Endothelial cell of umbilical vein (primary cell): ENCODE measurements around the gene DNTT. TPM values are rescaled to one million over a fixed set of nuclear protein-coding genes. Genes with fewer than 3 reads are reported as not detected.

Source experiments
- BruUV-seq: library from RNA; stranded (reverse); fragments of 400-500 nt; replicated peaks from 2 replicates; lab custom pipeline; 2021; lab: Mats Ljungman, UMichigan
- CTCF ChIA-PET: fragments of 300-600, 350-600 bp; sonication (Branson Sonifier 250); formaldehyde crosslinking; loops from one replicate; lab custom pipeline; 2021; ENCODE audit warnings: antibody characterized with exemption, inconsistent platforms; lab: Charles Lee
- POLR2A ChIA-PET: fragments of 300-600, 350-600 bp; sonication (Branson Sonifier 250); formaldehyde crosslinking; loops from one replicate; lab custom pipeline; 2021; ENCODE audit warnings: antibody characterized with exemption, inconsistent platforms; lab: Charles Lee
- DNase-seq: peaks from one replicate; pipeline ENCODE4 v3.0.0-alpha.2; 2011; ENCODE audit warnings: low read depth, low spot score
- FAIRE-seq: peaks from 2 replicates; lab custom pipeline; 2011; peaks lifted over from hg19 to GRCh38; lab: Jason Lieb, UNC
- H2AFZ ChIP-seq: 2 replicates; pipeline ENCODE4 v1.6.0; 2012; ENCODE audit warnings: low read depth, low read length, control low read depth, inconsistent platforms
- H3K27ac ChIP-seq: 2 replicates; pipeline ENCODE4 v1.5.1; 2011; ENCODE audit warnings: low read depth, mild to moderate bottlenecking, control low read depth, low read length, moderate library complexity; ENCODE audit not compliant: insufficient read depth
- H3K27me3 ChIP-seq, 2 experiments: 2 replicates each; pipeline versions ENCODE4 v1.6.0 to v1.6.1; 2011; ENCODE audit warnings: low read length in 2 of 2, mixed read lengths in 1 of 2; ENCODE audit not compliant: control insufficient read depth in 2 of 2, insufficient read depth in 2 of 2
- H3K36me3 ChIP-seq, 2 experiments: 2 replicates in 1 of 2; 3 replicates in 1 of 2; pipeline ENCODE4 v1.5.1; 2011; ENCODE audit warnings: low read length in 2 of 2, mild to moderate bottlenecking in 1 of 2, moderate library complexity in 1 of 2; ENCODE audit not compliant: control insufficient read depth in 2 of 2, insufficient read depth in 2 of 2; ENCODE audit errors: extremely low read depth in 1 of 2
- H3K4me1 ChIP-seq: 3 replicates; pipeline ENCODE4 v1.5.1; 2011; ENCODE audit warnings: mild to moderate bottlenecking, low read length; ENCODE audit not compliant: control insufficient read depth, insufficient read depth; ENCODE audit errors: extremely low read depth
- H3K4me2 ChIP-seq: 2 replicates; pipeline ENCODE4 v1.6.1; 2011; ENCODE audit warnings: low read length, control low read depth, mixed read lengths; ENCODE audit not compliant: insufficient read depth
- H3K4me3 ChIP-seq, 3 experiments: fragments of 200-600 bp in 1 of 3; sonication (generic), shearing (Covaris generic) in 1 of 3; replicated peaks in 1 of 3; 2 replicates each; pipeline ENCODE4 v1.5.1; 2011 to 2016; ENCODE audit warnings: control low read depth in 3 of 3, low read length in 3 of 3, mild to moderate bottlenecking in 2 of 3, inconsistent platforms in 1 of 3, low read depth in 1 of 3, moderate library complexity in 1 of 3; ENCODE audit not compliant: insufficient read depth in 1 of 3
- H3K79me2 ChIP-seq: 2 replicates; pipeline ENCODE4 v1.6.0; 2012; ENCODE audit warnings: low read length, inconsistent platforms; ENCODE audit not compliant: control insufficient read depth, insufficient read depth
- H3K9ac ChIP-seq: replicated peaks from 2 replicates; pipeline ENCODE3; 2011; ENCODE audit warnings: low read length, control low read depth; ENCODE audit not compliant: insufficient read depth; ENCODE audit errors: extremely low read depth
- H3K9me1 ChIP-seq: replicated peaks from 3 replicates; pipeline ENCODE4 v1.6.0; 2011; ENCODE audit warnings: mild to moderate bottlenecking, low read length; ENCODE audit not compliant: control insufficient read depth, insufficient read depth; ENCODE audit errors: extremely low read depth
- H3K9me3 ChIP-seq: replicated peaks from 2 replicates; pipeline ENCODE4 v1.5.1; 2012; ENCODE audit warnings: low read length, inconsistent platforms; ENCODE audit not compliant: control insufficient read depth, insufficient read depth
- H4K20me1 ChIP-seq: replicated peaks from 2 replicates; pipeline ENCODE3; 2011; ENCODE audit warnings: mild to moderate bottlenecking, low read length; ENCODE audit not compliant: control insufficient read depth, insufficient read depth; ENCODE audit errors: extremely low read depth
- CTCF ChIP-seq, 2 donors: IDR thresholded peaks; 1 replicate in 1 of 2; 2 replicates in 1 of 2; pipeline ENCODE4 v1.5.1; 2011; ENCODE audit warnings: low read length in 2 of 2, mild to moderate bottlenecking in 2 of 2, moderate library complexity in 2 of 2, control low read depth in 1 of 2, inconsistent platforms in 1 of 2, low read depth in 1 of 2; ENCODE audit not compliant: insufficient read depth in 1 of 2; ENCODE audit errors: extremely low read depth in 1 of 2
- EZH2 ChIP-seq: IDR thresholded peaks from 2 replicates; pipeline ENCODE4 v1.6.1; 2012; ENCODE audit warnings: borderline replicate concordance, low read depth, mild to moderate bottlenecking, moderate library complexity, low read length, inconsistent platforms; ENCODE audit not compliant: severe bottlenecking
- FOS ChIP-seq: IDR thresholded peaks from 2 replicates; pipeline ENCODE4 v1.6.1; 2011; ENCODE audit warnings: mild to moderate bottlenecking, low read length, moderate library complexity, borderline replicate concordance; ENCODE audit not compliant: insufficient read depth
- GATA2 ChIP-seq: IDR thresholded peaks from 2 replicates; pipeline ENCODE4 v1.7.0; 2011; ENCODE audit warnings: low read depth, mild to moderate bottlenecking, moderate library complexity, mixed read lengths, low read length; ENCODE audit not compliant: insufficient read length, insufficient read depth
- JUN ChIP-seq: IDR thresholded peaks from 2 replicates; pipeline ENCODE4 v1.6.1; 2011; ENCODE audit warnings: borderline replicate concordance, low read depth; ENCODE audit not compliant: insufficient read length, insufficient read depth
- MAX ChIP-seq: IDR thresholded peaks from 2 replicates; pipeline ENCODE4 v1.6.1; 2011; ENCODE audit not compliant: insufficient read depth, insufficient read length
- MYC ChIP-seq: IDR thresholded peaks from one replicate; pipeline ENCODE4 v1.6.1; 2011; ENCODE audit warnings: mild to moderate bottlenecking, low read depth, low read length
- POLR2A ChIP-seq: IDR thresholded peaks from 2 replicates; pipeline ENCODE4 v1.6.1; 2012; ENCODE audit warnings: low read depth, mild to moderate bottlenecking, control low read depth, low read length
- POLR2AphosphoS5 ChIP-seq: IDR thresholded peaks from 2 replicates; pipeline ENCODE4 v1.6.1; 2012; ENCODE audit warnings: low read depth, mild to moderate bottlenecking, control low read depth, low read length, moderate library complexity; ENCODE audit not compliant: insufficient read depth
- dilution Hi-C: fragments of 300-500 bp; cut with MboI; formaldehyde crosslinking; loops from one replicate; pipeline ENCODE4 v1.15.0; 2019; ENCODE audit warnings: low sequenced_read_pairs; ENCODE audit not compliant: extremely low pct_ligation_motif_present
- intact Hi-C: fragments of 100-400 bp; cut with micrococcal nuclease; formaldehyde crosslinking; loops from one replicate; pipeline ENCODE4 v1.10.0; 2022
- polyA plus RNA-seq, 4 experiments: library from polyadenylated mRNA; depleted of rRNA in 3 of 4; stranded (reverse) in 3 of 4; unstranded in 1 of 4; fragments of >200 nt; gene quantifications; 2 replicates each; pipeline versions ENCODE4 v1.2.1 to v1.2.3, GENCODE V29; 2011 to 2012; ENCODE audit warnings: missing spikeins in 1 of 4
- total RNA-seq: library from RNA; stranded (reverse); gene quantifications from 2 replicates; pipeline ENCODE4 v1.2.3, GENCODE V29; 2021

The DNTT gene
- total and polyA plus RNA-seq, 2 donors (not counting 3 experiments of a cell fraction or from before 2014, with no cell fraction given) = not detected

- no peaks in the 10 kb centered on the region for H3K9me1 ChIP-seq
- TF ChIP-seq EZH2 = no peak
- no peak for TF ChIP-seq POLR2A
- TF ChIP-seq JUN = no peak
- TF ChIP-seq MAX = no peak
- no peak for TF ChIP-seq FOS
- TF ChIP-seq GATA2 = no peak
- TF ChIP-seq CTCF (IDR thresholded peaks at IDR 0.05; ENCODE audit: extremely low read depth in 1 of 2, insufficient read depth in 1 of 2, low read depth in 1 of 2, low read length in 2 of 2) = no peak
- no peak for TF ChIP-seq MYC
- no peak for TF ChIP-seq POLR2AphosphoS5
- BruUV-seq = no TSS peak
- H3K36me3 ChIP-seq = no peaks in the 10 kb centered on the region
- DNase-seq (no peak), FAIRE-seq (no peak)
- ChIA-PET POLR2A (no interaction called here), CTCF (interaction anchor here (1.8 kb wide), 1 partner anchor 281 kb away, joined by 4 read pairs; no protein-coding TSS in a partner anchor)
- no peaks in the 10 kb centered on the region for H3K4me1 ChIP-seq
- H4K20me1 ChIP-seq = no peaks in the 10 kb centered on the region
- H3K79me2 ChIP-seq = no peaks in the 10 kb centered on the region
- dilution Hi-C loops = no loop called here
- peaks cover 7 to 31% of the 10 kb centered on the region in 2 experiments for H3K27me3 ChIP-seq
- H3K9ac ChIP-seq = no peak overlapping the region
- intact Hi-C loops = no loop called here
- H3K9me3 ChIP-seq = no peaks in the 10 kb centered on the region
- H3K27ac ChIP-seq = no peak overlapping the region
- H3K4me3 ChIP-seq = no peak overlapping the region
- no peak overlapping the region for H3K4me2 ChIP-seq
- no peak overlapping the region for H2AFZ ChIP-seq
Observed at GRCh38 chr10:96297486-96297885, 6.7 kb upstream of the DNTT start.
